IMR-90 (cell line): ENCODE results near the gene MUC6. TPM values are rescaled to one million over a fixed set of nuclear protein-coding genes. Genes with fewer than 3 reads are reported as not detected.

Experiments
- ATAC-seq: fragments of 200-7000 bp; cut with Tn5 transposase; 2 replicates; pipeline ENCODE4 v1.9.1; 2020; ENCODE audit warnings: low read depth, mild to moderate bottlenecking, moderate library complexity
- BruUV-seq: library from RNA; stranded (reverse); fragments of 400-500 nt; replicated peaks from 2 replicates; lab custom pipeline; 2021; lab: Mats Ljungman, UMichigan
- CTCF ChIA-PET: fragments of 300-600 bp; formaldehyde crosslinking; extraction: SDS; loops from one replicate; lab custom pipeline; 2021; ENCODE audit warnings: antibody characterized with exemption; lab: Yijun Ruan, JAX
- POLR2A ChIA-PET: fragments of 300-600 bp; sonication (Branson Sonifier 250); formaldehyde crosslinking; loops from one replicate; lab custom pipeline; 2022; ENCODE audit warnings: antibody characterized with exemption; ENCODE audit not compliant: unreplicated experiment; lab: Charles Lee
- DNase-seq: peaks from one replicate; pipeline ENCODE4 v3.0.0; 2013
- H2AFZ ChIP-seq: replicated peaks from 2 replicates; pipeline ENCODE3; 2013; ENCODE audit warnings: low read length, mild to moderate bottlenecking; ENCODE audit not compliant: poor library complexity
- H2AK5ac ChIP-seq: 2 replicates; pipeline ENCODE4 v1.6.1; 2013; ENCODE audit warnings: low read depth, low read length, inconsistent platforms
- H2AK9ac ChIP-seq: replicated peaks from 2 replicates; pipeline ENCODE3; 2013; ENCODE audit warnings: mild to moderate bottlenecking, low read depth, low read length, moderate library complexity; ENCODE audit not compliant: poor library complexity
- H2BK120ac ChIP-seq: 2 replicates; pipeline ENCODE4 v1.6.1; 2013; ENCODE audit warnings: low read depth, low read length, inconsistent platforms
- H2BK15ac ChIP-seq: 3 replicates; pipeline ENCODE4 v1.6.1; 2013; ENCODE audit warnings: low read depth, low read length, inconsistent platforms
- H2BK20ac ChIP-seq: 2 replicates; pipeline ENCODE4 v1.6.1; 2013; ENCODE audit warnings: low read depth, mild to moderate bottlenecking, inconsistent platforms, low read length, moderate library complexity
- H2BK5ac ChIP-seq: 2 replicates; pipeline ENCODE4 v1.6.1; 2013; ENCODE audit warnings: mild to moderate bottlenecking, low read depth, low read length, inconsistent platforms; ENCODE audit not compliant: poor library complexity, severe bottlenecking
- H3K14ac ChIP-seq: replicated peaks from 2 replicates; pipeline ENCODE4 v1.6.1; 2013; ENCODE audit warnings: low read depth, low read length, inconsistent platforms
- H3K18ac ChIP-seq: 2 replicates; pipeline ENCODE4 v1.6.1; 2013; ENCODE audit warnings: low read depth, low read length, control low read depth
- H3K23ac ChIP-seq: 2 replicates; pipeline ENCODE4 v1.6.1; 2013; ENCODE audit warnings: low read depth, low read length, inconsistent platforms
- H3K27ac ChIP-seq: 2 replicates; pipeline ENCODE4 v1.5.1; 2013; ENCODE audit warnings: mild to moderate bottlenecking, control low read depth, low read length; ENCODE audit not compliant: insufficient read depth
- H3K27me3 ChIP-seq: 2 replicates; pipeline ENCODE4 v1.6.1; 2013; ENCODE audit warnings: low read length; ENCODE audit not compliant: control insufficient read depth, insufficient read depth
- H3K36me3 ChIP-seq: 2 replicates; pipeline ENCODE4 v1.6.1; 2013; ENCODE audit warnings: low read length, mixed read lengths; ENCODE audit not compliant: control insufficient read depth, insufficient read depth
- H3K4ac ChIP-seq: 2 replicates; pipeline ENCODE4 v1.6.1; 2013; ENCODE audit warnings: low read depth, low read length, inconsistent platforms
- H3K4me1 ChIP-seq: 2 replicates; pipeline ENCODE4 v1.6.1; 2013; ENCODE audit warnings: low read length, mixed read lengths; ENCODE audit not compliant: control insufficient read depth, insufficient read depth
- H3K4me2 ChIP-seq: 2 replicates; pipeline ENCODE4 v1.6.1; 2013; ENCODE audit warnings: low read depth, mild to moderate bottlenecking, control low read depth, low read length, moderate library complexity
- H3K4me3 ChIP-seq: 2 replicates; pipeline ENCODE4 v1.5.1; 2013; ENCODE audit warnings: low read depth, mild to moderate bottlenecking, control low read depth, low read length, moderate library complexity; ENCODE audit not compliant: insufficient read depth
- H3K56ac ChIP-seq: 2 replicates; pipeline ENCODE4 v1.6.1; 2013; ENCODE audit warnings: low read length, inconsistent platforms; ENCODE audit not compliant: insufficient read depth; ENCODE audit errors: extremely low read depth
- H3K79me1 ChIP-seq, 2 experiments: 2 replicates each; pipeline ENCODE4 v1.6.1; 2013; ENCODE audit warnings: low read length in 2 of 2, inconsistent platforms in 1 of 2, low read depth in 1 of 2
- H3K9ac ChIP-seq: 2 replicates; pipeline ENCODE4 v1.6.1; 2013; ENCODE audit warnings: low read depth, low read length, control low read depth
- H3K9me1 ChIP-seq: 2 replicates; pipeline ENCODE4 v1.6.1; 2013; ENCODE audit warnings: low read length, inconsistent platforms; ENCODE audit not compliant: insufficient read depth
- H3K9me3 ChIP-seq: 2 replicates; pipeline ENCODE4 v1.6.1; 2013; ENCODE audit warnings: low read length; ENCODE audit not compliant: control insufficient read depth, insufficient read depth
- H4K20me1 ChIP-seq: 2 replicates; pipeline ENCODE4 v1.6.1; 2013; ENCODE audit warnings: low read length, inconsistent platforms; ENCODE audit not compliant: insufficient read depth
- H4K5ac ChIP-seq: 2 replicates; pipeline ENCODE4 v1.6.1; 2013; ENCODE audit warnings: mild to moderate bottlenecking, low read depth, low read length, control low read depth
- H4K8ac ChIP-seq, 2 experiments: 2 replicates each; pipeline ENCODE4 v1.6.1; 2013; ENCODE audit warnings: low read depth in 2 of 2, low read length in 2 of 2, control low read depth in 1 of 2, inconsistent platforms in 1 of 2
- H4K91ac ChIP-seq: 2 replicates; pipeline ENCODE4 v1.6.1; 2013; ENCODE audit warnings: low read depth, low read length, inconsistent platforms; ENCODE audit not compliant: insufficient read depth
- BHLHE40 ChIP-seq: fragments of 150-350 bp; IDR thresholded peaks from 2 replicates; pipeline ENCODE4 v1.6.1; 2016; ENCODE audit warnings: mild to moderate bottlenecking, low read depth, low read length
- CHD1 ChIP-seq: IDR thresholded peaks from 2 replicates; pipeline ENCODE4 v1.6.1; 2012; ENCODE audit warnings: low read depth, low read length, improper control_type of control experiment
- ELK1 ChIP-seq: fragments of 150-350 bp; IDR thresholded peaks from 2 replicates; pipeline ENCODE4 v1.6.1; 2016; ENCODE audit warnings: low read depth, mild to moderate bottlenecking, low read length, moderate library complexity, borderline replicate concordance
- FOS ChIP-seq: fragments of 150-350 bp; IDR thresholded peaks from 2 replicates; pipeline ENCODE4 v1.6.1; 2016; ENCODE audit warnings: low read depth, low read length
- MAFK ChIP-seq: IDR thresholded peaks from 2 replicates; pipeline ENCODE4 v1.6.1; 2012; ENCODE audit warnings: low read depth, low read length, improper control_type of control experiment
- MAZ ChIP-seq: IDR thresholded peaks from 2 replicates; pipeline ENCODE4 v1.6.1; 2012; ENCODE audit warnings: low read depth, mild to moderate bottlenecking, low read length, improper control_type of control experiment, moderate library complexity, borderline replicate concordance
- MXI1 ChIP-seq: IDR thresholded peaks from 2 replicates; pipeline ENCODE4 v1.6.1; 2012; ENCODE audit warnings: low read depth, mild to moderate bottlenecking, low read length, moderate library complexity, borderline replicate concordance
- POLR2A ChIP-seq: IDR thresholded peaks from 2 replicates; pipeline ENCODE4 v1.6.1; 2012; ENCODE audit warnings: mild to moderate bottlenecking, low read depth, low read length
- RCOR1 ChIP-seq: IDR thresholded peaks from 2 replicates; pipeline ENCODE4 v1.6.1; 2012; ENCODE audit warnings: mild to moderate bottlenecking, low read length, improper control_type of control experiment; ENCODE audit not compliant: insufficient replicate concordance
- SMC3 ChIP-seq: fragments of 150-350 bp; IDR thresholded peaks from 2 replicates; pipeline ENCODE4 v1.6.1; 2016; ENCODE audit warnings: low read depth, mild to moderate bottlenecking, antibody characterized with exemption, low read length, moderate library complexity
- USF2 ChIP-seq: fragments of 150-350 bp; IDR thresholded peaks from 2 replicates; pipeline ENCODE4 v1.6.1; 2017; ENCODE audit warnings: mild to moderate bottlenecking, antibody characterized with exemption, low read length, low read depth
- WGBS, 2 experiments: methylation state at CpG; one replicate each; pipeline versions ENCODE4 v1.1.5 to v1.1.7; 2013; ENCODE audit warnings: missing lambda C conversion rate in 2 of 2; ENCODE audit not compliant: insufficient read length in 1 of 2; ENCODE audit errors: extremely low coverage in 2 of 2; 5-methylcytosine and 5-hydroxymethylcytosine counted together
- dilution Hi-C: fragments of 300-500 bp; cut with HindIII; formaldehyde crosslinking; loops from one replicate; pipeline ENCODE4 v1.14.3; 2018; ENCODE audit warnings: low sequenced_read_pairs; ENCODE audit not compliant: unreplicated experiment
- in situ Hi-C: fragments of 300-500 bp; cut with MboI; formaldehyde crosslinking; loops from 3 replicates; pipeline ENCODE4 v1.14.3; 2019; ENCODE audit warnings: low sequenced_read_pairs, inconsistent platforms, mixed read lengths
- intact Hi-C: fragments of 100-400 bp; cut with micrococcal nuclease; formaldehyde crosslinking; loops from 2 replicates; pipeline ENCODE4 v1.10.0; 2022
- polyA plus RNA-seq, 3 experiments: library from polyadenylated mRNA; depleted of rRNA; stranded (reverse); fragments of >200 nt; gene quantifications; 2 replicates each; pipeline ENCODE4 v1.2.3, GENCODE V29; 2012; ENCODE audit warnings: low replicate concordance in 1 of 3
- total RNA-seq: library from RNA; depleted of rRNA; stranded (reverse); fragments of >200 nt; gene quantifications from 2 replicates; pipeline ENCODE4 v1.2.3, GENCODE V29; 2012

Gene MUC6
- total and polyA plus RNA-seq, 2 of the 4 experiments (the other 2 are of a cell fraction), result not detected

DNA sequence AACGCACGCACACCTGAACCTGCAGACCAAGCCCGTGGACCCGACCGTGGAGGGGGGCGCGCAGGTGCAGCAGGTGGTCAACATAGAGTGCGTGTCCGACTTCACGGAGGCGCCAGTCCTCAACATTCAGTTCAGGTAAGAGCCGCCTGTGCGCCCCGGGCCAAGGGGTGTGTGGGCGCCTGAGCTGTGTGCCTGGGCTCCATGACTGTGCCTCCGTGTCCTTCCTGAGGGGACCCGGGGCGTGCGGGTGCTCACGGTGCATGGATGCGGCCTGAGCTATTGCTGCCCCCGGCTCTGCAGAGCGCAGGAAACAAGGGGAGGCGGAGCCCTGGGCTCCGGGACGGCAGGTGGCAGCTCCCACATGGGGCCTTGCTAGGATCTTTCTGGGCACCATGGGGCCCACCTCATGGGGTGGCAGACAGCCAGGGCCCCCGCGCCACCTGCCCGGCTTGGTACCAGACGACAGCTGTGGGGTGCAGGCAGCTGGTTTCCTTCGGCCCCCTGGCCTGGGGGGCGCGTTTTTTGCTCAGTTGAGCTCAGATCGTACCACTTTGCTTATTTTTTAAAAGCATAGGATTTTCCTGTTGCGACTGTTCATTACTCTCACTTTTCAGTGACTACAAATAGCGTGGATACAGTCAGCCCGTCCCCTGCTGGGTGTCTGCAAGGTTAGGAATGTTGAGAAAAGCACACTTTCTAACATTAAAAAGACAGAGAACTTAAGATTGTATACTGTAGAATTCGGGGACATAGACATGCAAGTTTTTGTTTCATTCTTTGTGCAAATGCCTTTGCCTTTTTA, 28.3 kb downstream of the MUC6 start (continued):
- no peak for TF ChIP-seq POLR2A

DNA sequence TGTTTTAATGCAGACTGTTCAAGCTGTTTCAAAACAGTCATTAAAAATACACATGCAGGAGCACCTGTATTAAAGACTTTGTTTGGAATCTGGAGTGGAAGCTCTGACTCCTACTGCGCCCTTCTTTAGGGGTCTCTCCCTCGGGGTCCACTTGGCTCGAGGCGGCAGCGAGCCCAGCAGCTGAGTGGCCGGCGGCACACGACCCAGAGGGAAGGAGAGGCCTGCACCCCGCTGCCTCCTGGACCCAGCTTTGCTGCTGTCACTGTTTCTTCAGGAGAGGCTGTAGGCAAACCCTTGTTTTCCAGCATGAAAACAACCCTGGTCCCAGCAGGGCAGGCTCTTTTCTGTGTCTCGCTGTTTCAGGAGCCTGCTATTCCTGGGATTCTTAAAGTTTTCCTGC, 29.2 kb downstream of the MUC6 start:
- in situ Hi-C loops, result no loop called here
- Histone ChIP-seq H3K4me2 (no peak overlapping the region), H3K4me1 (no peaks in the 10 kb centered on the region), H3K4me3 (no peak overlapping the region), H2BK5ac (no peak overlapping the region), H4K8ac (no peak overlapping the region), H2AFZ (no peak overlapping the region), H3K27me3 (no peaks in the 10 kb centered on the region), H3K36me3 (peaks cover 70% of the 10 kb centered on the region), H2BK120ac (no peak overlapping the region), H3K9me1 (no peaks in the 10 kb centered on the region), H2BK20ac (no peak overlapping the region), H3K79me1 (peaks cover 0 to 21% of the 10 kb centered on the region in 2 experiments), H2AK5ac (no peak overlapping the region), H2AK9ac (no peak overlapping the region), H3K4ac (no peak overlapping the region), H4K20me1 (peaks cover 17% of the 10 kb centered on the region), H4K91ac (no peak overlapping the region), H3K9me3 (no peaks in the 10 kb centered on the region), H2BK15ac (no peak overlapping the region), H3K56ac (no peak overlapping the region), H3K18ac (no peak overlapping the region), H3K23ac (no peak overlapping the region), H3K27ac (no peak overlapping the region), H3K9ac (no peak overlapping the region), H3K14ac (no peak overlapping the region), H4K5ac (no peak overlapping the region)
- ChIA-PET POLR2A (no interaction called here), CTCF (no interaction called here)
- DNase-seq (no peak), ATAC-seq (no peak)
- no TSS peak for BruUV-seq
- TF ChIP-seq MXI1 (no peak), CHD1 (no peak), FOS (no peak), MAZ (no peak), ELK1 (no peak), RCOR1 (no peak), BHLHE40 (no peak), USF2 (no peak), MAFK (no peak), SMC3 (no peak), POLR2A (no peak)
- dilution Hi-C loops, result no loop called here
- WGBS, 2 experiments, result 100% methylated on average over 1 of the region's 10 CpGs; no CpG with 5 or more reads in 1 of the 2 experiments
- intact Hi-C loops, result no loop called here
